SU-DHL-6 (cell line): Measurements from ENCODE around the gene KNOP1.

Source experiments
- EZH2phosphoT487 ChIP-seq: fragments of 200-600 bp; sonication (generic), shearing (Covaris generic); conservative IDR thresholded peaks from 2 replicates; pipeline ENCODE4 v1.6.1; 2018; ENCODE audit warnings: mild to moderate bottlenecking, antibody characterized with exemption, low read length, moderate library complexity, mixed read lengths
- TF ChIP-seq, protein P1 (sequence below): fragments of 200-600 bp; sonication (generic); IDR thresholded peaks from one replicate; pipeline ENCODE4 v1.5.1; 2017; ENCODE audit warnings: antibody characterized with exemption, mild to moderate bottlenecking, low read length, moderate library complexity; ENCODE audit not compliant: insufficient read depth, poor library complexity, severe bottlenecking

GRCh38 chr16:19687279-19687678 lies 30.7 kb downstream of the KNOP1 start:
- TF ChIP-seq, protein P1, sequence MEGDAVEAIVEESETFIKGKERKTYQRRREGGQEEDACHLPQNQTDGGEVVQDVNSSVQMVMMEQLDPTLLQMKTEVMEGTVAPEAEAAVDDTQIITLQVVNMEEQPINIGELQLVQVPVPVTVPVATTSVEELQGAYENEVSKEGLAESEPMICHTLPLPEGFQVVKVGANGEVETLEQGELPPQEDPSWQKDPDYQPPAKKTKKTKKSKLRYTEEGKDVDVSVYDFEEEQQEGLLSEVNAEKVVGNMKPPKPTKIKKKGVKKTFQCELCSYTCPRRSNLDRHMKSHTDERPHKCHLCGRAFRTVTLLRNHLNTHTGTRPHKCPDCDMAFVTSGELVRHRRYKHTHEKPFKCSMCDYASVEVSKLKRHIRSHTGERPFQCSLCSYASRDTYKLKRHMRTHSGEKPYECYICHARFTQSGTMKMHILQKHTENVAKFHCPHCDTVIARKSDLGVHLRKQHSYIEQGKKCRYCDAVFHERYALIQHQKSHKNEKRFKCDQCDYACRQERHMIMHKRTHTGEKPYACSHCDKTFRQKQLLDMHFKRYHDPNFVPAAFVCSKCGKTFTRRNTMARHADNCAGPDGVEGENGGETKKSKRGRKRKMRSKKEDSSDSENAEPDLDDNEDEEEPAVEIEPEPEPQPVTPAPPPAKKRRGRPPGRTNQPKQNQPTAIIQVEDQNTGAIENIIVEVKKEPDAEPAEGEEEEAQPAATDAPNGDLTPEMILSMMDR: no peak
- TF ChIP-seq EZH2phosphoT487: no peak
